ENCODE results near the gene PNPT1.
"Not testable (repeated sequence)": the region's sequence is repeated elsewhere in the genome, so short reads cannot be mapped to it uniquely, and the experiment has no call there.

The PNPT1 gene

DNA sequence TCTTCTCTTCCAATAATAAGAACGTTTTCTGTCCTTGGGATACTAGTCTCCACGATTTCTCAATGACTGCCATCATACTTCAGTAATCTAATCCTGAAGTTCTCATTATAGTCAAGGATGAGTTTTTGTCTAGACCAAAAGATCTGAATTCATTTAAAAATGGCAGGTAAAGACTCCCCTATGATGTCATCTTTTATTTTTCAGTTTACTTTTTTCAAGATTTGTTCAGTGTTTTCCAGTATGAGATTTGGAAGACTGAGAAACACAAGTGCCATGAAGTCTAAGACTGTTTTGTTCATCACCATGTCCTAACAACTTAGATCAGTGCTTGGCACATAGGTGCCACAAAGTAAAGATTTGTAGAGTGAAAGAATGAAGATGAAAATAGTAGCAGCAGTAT, 40.4 kb downstream of the PNPT1 start:
- DNase-seq = no peak

DNA sequence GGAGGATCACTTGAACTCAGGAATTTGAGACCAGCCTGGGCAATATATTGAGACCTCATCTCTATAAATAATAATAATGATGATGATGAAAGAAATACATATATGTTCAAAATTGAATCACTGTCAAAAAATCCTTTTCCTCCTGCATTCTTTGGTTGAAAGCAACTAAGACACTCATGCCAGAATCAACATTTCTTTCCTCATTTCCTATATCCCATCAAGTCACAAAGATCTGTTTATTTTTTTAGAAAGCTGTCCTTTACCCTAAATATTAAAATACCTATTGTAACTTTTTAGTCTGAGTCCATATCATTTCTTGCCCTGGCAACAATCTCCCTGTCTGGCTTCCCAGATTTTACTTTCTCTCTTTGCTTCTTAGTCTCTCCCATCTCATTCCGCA, 44.4 kb downstream of the PNPT1 start:
- DNase-seq = no peak

DNA sequence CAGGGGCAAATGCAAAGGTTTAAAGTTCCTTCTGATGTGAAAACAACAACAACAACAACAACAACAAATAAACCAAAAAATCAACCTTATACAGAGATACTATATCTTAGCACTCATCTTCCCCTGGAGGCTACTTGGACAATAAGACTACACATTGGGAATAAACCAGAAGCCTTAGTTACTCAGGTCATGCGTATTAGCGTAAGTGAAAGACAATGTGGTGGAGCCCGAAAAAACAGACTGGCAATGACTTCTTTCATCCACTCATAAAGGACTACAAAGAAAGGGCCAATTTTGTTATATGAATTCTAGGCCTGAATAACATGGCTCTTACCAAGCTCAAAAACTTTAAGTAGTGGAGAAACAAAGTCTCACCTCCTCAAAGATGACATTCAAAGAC, 56.8 kb downstream of the PNPT1 start:
- no peak for DNase-seq

DNA sequence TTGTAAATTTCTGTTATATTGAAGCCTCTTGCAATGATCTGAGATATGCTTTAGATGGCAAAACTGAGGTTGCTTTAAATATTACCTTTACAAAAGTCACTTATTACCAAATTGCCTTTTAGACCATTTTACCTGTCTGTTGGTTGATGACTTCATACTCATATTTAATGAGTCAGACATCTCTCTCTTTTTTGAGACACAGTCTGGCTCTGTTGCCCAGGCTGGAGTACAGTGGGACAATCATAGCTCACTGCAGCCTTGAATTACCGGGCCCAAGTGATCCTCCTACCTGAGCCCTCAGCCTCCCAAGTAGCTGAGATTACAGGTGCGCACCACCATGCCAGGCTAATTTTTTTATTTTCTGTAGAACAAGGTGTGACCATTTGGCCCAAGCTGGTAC, 64.7 kb downstream of the PNPT1 start:
- no peak for DNase-seq

DNA sequence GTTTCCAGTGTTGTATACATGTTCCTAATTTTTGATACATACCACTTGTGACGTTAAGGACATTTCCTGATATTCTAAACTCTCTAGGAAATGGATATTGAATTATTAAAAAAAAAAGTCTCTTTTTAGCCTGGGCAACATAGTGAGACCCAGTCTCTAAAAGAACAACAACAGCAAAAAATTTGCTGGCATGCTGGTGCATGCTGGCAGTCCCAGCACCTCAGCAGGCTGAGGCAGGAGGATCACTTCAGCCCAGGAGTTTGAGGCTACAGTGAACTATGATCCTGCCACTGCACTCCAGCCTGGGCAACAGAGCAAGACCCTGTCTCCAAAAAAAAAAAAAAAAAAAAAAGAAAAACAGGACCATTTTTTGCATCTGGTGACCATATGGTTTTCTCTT, 65.7 kb downstream of the PNPT1 start:
- DNase-seq = no peak

DNA sequence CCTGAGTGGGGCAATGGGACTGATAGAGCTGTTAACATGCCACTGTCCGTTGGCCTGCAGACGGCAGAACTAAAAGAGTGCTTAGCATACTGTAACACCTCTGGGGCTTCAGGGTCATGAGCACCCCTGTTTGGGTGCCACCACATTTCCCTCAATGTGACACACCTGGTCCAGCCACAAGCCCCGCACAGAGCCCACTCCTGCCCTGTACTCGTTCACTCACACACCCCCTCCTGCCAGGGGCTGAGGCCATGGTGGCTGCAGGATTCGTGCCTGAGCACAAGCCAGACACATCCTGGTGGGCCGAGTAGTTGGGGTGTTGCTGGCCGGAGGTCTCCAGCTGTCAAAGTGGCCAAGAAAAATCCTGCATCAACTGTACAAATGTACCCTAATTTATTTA, 71.8 kb downstream of the PNPT1 start:
- DNase-seq = no peak

DNA sequence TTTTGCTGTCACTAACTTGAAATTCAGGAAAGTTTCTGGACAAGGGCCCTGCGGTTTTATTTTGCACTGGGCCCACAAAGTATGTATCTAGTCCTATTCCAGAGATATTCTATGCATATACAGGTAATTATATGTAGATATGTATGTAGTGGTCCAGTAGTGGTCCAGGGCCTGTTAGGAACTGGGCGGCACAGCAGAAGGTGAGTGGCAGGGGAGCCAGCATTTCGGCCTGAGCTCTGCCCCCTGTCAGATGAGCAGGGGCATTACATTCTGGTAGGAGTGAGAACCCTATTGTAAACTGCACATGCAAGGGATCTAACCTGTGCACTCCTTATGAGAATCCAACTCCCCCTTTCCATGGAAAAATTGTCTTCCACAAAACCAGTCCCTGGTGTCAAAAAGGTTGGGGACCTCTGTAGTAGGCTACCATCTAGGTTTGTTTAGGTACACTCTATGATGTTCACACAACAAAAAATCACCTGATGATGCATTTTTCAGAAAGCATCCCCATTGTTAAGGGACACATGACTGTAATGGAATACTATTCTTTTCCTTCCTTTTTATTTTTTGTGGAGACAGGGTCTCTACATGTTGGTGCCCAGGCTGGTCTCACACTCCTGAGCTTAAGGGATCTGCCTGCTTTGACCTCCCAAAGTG, 73.4 kb downstream of the PNPT1 start:
- peak; percentile 7 for DNase-seq

DNA sequence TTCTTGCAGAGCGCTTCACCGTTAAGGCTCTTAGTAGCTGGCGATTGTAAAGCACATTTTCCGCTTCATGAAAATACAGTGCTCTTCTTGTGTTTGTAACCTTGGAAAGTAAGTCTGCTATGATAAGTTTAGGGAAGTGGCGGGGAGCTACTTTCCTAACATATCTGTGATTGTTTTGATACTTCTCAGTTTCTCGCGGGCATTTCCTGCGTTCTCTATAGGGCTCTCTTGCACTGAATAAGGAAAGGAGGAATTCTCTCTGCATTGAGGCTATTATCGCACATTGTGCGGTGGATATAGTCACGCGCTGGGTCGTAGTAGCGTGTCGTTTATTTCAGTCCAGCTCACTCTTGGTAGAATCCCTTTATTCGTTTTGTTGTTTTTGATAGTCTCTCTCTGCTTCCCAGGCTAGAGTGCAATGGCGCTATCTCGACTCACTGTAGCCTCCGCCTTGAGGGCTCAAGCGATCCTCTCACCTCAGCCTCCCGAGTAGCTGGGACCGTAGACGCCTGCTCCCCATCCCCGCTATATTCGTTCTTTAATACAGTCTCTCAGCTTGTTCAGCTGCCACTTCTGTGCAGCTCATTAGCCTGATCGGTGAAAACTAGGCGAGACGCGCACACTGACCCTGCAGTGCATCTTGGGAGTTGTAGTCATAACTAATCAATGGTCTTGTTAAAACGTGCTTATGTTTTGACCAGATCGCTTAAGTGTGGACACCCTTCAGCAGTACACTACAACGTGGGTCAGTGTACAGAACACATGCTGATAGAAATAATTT, 75.2 kb downstream of the PNPT1 start:
- DNase-seq = peak; percentile 60

DNA sequence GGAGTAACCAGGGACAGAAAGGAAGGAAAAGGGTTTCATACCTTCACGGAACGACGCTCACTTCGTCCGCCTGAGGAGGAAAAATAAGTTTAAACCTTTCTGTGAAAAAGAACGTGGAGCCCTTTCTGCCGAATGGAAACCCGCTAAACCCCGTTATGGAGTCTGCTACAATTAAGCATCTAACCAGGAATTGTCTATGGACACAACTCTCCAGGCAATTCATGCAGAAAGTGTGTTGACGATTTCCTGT, 75.7 kb downstream of the PNPT1 start:
- peak; percentile 47 for DNase-seq

DNA sequence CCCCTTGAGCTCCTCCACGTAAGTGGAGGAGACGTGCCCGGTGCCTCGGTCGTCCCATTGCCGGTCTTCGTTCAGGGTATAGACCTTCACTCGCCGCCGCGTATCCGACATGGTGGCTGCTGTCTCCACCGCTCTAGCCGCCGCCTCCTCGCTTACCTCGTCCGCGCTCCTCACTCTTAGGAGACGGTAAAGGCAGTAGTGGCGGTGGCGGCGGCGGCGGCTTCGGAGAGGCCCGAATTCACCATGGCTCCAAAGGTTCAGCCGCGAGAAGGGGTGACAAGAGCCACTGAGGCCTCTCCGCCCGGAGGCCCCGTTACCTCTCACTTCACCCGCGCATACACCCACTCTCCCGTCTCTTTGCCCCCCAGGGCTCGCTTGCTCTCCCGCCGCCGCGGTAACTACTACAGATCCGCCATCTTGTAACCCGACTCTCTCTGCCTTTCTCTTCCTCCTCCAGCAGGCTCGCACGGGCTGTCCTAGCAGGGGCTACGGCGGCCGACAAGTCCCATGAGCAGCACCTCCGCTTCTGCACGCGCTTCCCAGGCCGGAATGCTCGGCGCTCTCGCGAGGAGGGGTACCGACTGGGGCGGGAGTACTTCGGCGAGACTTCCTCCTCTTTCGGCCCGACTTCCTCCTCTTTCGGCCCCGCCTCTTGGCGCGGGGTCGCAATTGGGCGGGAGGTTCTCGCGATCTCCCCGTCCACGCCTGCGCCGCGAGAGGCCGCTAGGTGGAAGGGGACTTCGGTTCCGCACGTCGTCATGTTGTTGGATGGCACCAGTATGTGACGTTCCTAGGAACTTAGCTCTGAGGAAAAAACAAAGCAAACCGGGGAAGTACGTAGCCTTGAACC, 76.2 kb downstream of the PNPT1 start, which contains the start of gene PPP4R3B:
PPP4R3B (minus strand) TSS at position 448 of the 850 bp plus-strand sequence; CDS start at position 111, 337 bp downstream.
- DNase-seq = peak; percentile 99

DNA sequence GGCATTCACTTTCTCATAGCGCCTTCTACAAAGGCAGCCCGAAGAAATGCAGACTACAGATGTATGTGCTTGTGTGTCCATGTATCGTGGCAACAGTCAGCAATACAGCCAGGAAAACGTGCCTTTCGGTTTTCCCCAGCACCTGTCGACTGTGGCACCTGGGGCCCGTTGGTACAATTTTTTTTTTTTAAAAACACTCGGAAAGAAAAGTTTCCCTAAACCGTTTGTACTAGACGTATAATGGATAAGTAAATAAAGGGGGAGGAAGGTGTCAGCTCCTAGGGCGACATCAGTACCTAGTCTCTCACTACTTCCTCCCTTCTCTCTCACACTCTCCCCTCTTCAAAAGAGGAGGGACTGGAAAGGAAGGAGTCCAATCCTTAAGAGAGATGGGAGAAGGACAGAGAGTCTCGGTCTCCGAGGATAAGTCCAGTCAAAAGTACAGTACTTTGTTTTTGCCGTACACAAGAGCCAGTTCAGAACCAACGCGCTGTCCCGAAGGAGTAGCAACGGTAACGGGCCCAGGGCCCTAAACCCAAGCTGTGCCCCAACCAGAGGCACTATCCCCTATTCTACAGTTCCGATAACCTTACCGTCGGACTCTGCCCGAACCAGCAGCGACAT, 77.0 kb downstream of the PNPT1 start:
- peak; percentile 54 for DNase-seq

DNA sequence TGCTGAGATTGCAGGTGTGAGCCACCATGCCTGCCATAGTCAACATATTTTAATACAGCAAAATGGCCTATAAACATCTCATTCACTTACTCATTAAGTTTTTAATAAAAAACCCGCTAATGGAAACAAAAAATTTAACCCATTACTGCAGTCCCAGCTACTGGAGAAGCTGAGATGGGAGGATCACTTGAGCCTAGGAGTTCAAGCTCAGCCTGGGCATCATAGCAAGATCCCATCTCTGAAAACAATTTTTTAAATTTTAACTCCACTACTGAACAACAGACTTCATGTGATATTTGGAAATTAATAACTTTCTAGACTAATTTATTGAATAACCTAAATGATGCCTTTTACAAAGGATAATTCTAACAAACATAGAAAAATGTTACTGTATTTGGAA, 81.6 kb downstream of the PNPT1 start:
- no peak for DNase-seq

DNA sequence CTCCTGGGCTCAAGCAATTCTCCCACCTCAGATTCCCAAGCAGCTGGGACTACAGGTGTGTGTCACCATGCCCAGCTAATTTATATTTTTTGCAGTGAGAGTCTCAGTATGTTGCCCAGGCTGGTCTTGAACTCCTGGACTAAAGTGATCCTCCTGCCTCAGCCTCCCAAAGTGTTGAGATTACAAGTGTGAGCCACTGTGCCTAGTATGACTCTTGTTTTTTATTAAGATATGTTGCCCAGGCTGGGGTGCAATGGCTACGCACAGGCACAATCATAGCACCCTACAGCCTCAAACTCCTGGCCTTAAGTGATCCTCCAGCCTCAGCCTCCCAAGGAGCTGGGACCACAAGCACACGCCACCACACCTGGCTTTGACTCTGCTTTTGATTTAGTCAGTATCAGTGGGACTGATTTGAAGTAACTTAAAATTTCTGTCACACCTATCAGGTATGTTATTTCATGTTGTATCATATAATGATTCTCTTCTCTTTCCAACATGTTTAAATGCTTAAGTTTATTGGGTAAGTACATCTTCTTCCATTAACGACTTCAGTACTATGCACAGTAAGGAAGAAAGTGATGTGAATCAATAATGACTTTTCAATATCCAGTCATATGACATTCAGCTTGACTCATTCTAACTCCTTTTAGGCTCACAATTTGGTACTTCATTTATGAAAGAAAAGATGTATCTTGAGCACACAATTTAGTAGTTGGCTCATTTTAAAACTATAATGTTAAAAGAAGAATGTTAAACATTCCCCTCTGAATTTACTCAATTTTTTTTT, 82.5 kb downstream of the PNPT1 start:
- no peak for DNase-seq

DNA sequence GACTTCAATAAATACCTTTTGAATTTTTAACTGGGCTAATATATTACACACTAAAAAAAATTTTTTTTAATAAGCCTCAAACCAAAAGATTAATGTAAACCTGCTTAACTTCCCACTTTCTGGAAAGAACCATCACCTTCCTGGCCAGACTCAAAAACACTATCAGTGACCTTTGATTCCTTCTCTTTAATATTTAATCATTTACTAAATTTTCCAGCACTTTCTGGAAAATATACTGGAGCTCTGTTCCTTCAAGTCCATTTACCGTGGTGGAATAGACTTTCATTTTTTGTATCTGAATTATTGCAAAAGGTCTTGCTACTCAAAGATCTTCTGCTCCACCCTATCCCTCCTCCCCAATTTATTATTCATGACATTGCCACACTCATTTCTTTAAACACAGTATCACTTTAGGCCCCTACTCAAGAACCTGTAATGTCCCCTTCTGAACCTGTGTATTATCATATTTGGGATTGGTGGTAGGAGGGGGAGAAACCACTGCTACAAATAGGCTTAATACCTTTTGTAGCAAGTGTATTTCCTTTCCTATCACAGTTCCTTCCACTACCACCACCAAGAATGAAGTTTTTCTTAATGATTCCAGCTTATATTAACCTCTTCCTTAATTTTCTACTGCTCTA, 83.6 kb downstream of the PNPT1 start:
- DNase-seq = no peak

DNA sequence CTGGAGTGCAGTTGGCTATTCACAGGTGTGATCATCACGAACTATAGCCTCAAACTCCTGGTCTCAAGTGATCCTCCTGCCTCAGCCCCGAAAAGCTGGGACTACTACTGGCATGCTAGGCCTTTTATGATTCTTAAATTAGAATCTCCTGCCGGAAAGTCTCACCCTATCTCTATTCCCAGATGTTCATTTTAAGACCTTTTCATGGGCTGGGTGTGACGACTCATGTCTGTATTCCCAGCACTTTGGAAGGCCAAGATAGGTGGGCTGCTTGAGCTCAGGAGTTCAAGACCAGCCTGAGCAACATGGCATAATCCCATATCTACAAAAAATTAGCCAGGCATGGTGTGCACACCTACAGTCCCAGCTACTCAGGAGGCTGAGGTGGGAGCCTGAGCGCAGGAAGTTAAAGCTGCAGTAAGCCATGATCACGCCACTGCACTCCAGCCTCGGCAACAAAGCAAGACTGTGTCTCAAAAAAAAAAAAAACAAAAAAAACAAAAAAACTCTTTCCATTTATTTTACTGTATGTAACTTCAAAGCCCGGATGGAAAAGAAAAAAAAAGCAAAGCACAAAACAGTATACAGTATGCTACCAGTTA, 84.3 kb downstream of the PNPT1 start:
- no peak for DNase-seq

DNA sequence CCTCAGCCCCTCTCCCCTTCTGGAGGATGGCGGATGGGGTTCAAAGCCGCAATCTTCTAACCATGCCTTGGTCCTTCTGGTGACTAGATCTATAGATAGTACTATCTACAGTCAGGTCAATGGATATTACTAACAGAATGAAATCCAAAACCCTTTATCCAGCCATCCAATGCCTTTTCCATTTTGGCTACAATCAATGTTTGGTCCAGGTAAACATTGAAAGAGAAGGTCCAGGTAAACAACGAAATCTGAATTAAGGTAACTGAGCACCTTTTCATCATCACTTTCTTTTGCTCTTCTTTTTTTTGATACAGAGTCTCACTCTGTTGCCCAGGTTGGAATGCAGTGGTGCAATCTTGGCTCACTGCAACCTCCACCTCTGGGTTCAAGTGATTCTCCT, 85.9 kb downstream of the PNPT1 start:
- DNase-seq = no peak

DNA sequence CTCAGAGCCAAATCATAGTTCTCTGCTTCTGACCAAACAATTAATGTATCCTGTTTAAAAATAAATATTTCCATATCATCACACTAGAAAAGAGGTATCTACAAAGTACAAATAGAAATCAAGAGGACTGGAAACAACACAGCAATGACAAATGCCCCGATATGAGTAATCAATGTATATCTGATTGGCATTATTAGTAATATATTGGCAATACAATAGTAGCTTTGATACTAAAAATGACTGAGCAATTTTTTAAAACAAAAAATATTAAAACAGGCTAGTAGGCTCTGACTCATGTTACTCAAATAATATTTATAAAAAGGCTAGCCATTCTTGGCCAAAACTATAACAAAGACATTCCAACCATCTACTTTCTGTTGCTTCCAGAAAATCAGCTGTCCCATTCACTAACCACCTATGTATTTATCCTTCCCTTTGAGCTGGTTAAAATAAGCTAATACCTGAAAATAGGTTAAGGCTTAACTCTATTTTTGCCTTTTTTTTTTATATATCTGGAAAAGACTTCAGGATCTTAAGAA, 89.5 kb downstream of the PNPT1 start:
- DNase-seq = no peak

DNA sequence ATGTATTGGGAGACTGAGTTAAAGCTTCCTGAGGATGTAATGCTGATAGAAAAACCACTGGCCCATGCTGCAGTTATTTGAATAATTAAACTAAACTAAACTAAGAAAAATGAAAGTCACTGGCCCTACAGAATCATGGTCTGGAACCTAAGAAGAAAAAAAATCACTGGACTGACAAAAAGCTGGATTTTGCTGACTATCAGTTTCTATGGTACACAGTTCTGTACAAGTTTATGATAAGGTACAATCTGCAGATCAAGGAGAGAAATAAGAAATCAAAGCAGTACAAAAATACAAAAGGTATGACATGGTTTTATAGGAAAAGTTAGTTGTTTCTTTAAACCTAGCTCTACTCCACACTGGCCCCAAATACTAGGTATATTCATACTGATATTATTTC, 91.8 kb downstream of the PNPT1 start:
- no peak for DNase-seq

DNA sequence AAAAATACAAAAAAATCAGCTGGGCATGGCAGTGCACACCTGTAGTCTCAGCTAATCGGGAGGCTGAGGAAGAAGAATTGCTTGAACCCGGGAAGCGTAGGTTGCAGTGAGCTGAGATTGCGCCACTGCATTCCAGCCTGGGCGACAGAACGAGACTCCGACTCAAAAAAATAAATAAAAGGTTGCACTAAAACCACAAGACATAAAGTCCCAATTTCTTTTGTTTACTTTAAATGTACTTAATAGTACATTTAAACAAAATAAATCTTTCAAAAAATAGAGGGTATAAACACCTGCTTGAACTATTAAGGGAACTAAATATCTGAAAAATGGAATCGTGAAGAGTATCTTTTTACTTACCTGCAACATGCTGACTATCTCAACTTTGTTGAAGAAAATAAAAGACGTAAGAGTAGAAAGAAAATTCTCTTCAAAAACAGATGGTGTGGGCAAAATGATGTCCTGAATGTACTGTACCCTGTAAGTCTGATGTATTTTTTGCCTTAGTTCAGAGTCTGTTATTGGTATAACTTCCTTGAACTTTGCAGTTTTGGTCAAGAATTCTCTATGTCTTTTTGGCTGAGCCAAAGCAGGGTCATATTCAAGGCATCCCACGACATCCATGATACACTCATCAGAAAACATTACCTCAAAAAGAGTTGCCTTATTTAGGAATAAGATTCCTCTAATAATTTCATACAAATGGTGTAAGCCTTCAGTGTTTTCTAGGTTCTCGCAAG, 95.4 kb downstream of the PNPT1 start:
- DNase-seq = no peak

DNA sequence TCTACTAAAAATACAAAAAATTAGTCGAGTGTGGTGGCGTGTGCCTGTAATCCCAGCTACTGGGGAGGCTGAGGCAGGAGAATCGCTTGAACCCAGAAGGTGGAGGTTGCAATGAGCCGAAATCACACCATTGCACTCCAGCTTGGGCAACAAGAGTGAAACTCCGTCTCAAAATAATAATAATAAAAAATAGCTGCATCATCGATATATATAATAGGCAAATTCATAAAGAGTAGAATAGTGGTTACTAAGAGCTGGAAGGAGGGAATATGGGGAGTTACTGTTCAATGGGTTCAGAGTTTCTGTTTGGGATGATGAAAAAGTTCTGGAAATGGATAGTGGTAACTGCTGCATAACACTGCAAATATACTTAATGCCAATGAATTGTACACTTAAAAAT, 96.8 kb downstream of the PNPT1 start:
- not testable (repeated sequence) for DNase-seq

DNA sequence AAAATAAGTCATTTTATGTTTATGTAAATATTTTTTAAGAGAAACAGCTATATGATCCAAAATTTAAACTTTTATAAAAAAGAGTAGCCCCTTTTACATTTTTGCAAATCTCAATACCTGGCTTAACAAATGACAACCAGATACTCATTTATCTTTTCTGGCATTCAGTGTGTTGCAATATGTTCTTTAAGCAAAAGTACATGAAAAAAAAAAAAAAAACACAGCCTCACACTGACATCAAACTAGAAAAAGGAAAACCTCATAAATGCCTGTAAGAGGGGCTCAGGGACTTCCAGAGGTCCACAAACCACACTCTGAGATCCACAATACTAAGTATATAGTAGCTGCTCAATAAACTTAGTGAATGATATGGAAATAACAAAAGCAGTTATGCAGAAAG, 98.1 kb downstream of the PNPT1 start:
- DNase-seq = no peak

Data from NCI-H1694 (cell line).